Suprapubic skin (tissue), 4 donors: Measurements from ENCODE around the gene HNRNPH1.

Experiments
- EP300 ChIP-seq: sonication (generic); formaldehyde crosslinking; IDR thresholded peaks from one replicate; pipeline ENCODE4 v1.6.1; 2017; ENCODE audit warnings: antibody characterized with exemption
- POLR2A ChIP-seq, 2 donors: fragments of 450-650 bp; IDR thresholded peaks; one replicate each; pipeline ENCODE4 v1.6.1; 2017; ENCODE audit warnings: antibody characterized with exemption in 2 of 2, mild to moderate bottlenecking in 2 of 2, moderate library complexity in 2 of 2
- POLR2AphosphoS5 ChIP-seq, 3 donors: sonication (generic); formaldehyde crosslinking; IDR thresholded peaks; one replicate each; pipeline ENCODE4 v1.6.1; 2017; ENCODE audit warnings: antibody characterized with exemption in 3 of 3
- TF ChIP-seq, protein P1 (sequence below), 2 donors: fragments of 200-600 bp in 1 of 2; fragments of 450-650 bp in 1 of 2; sonication (generic) in 1 of 2; IDR thresholded peaks; one replicate each; pipeline ENCODE4 v1.5.1; 2016 to 2019; ENCODE audit warnings: antibody characterized with exemption in 2 of 2, mild to moderate bottlenecking in 1 of 2, moderate library complexity in 1 of 2

DNA sequence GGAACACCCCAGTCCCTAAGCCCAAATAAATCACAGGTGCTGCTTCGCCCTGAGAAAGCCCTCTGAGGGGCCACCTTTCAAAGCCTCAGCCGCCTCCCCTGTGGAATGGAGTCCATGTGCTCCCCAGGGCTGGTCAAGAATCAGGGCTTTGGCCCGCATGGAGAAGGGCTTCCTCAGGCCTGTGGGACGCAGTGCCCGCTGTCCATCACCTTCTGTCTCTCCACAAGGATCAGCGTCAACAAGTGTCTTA is 16.6 kb downstream of the HNRNPH1 start:
- TF ChIP-seq, protein P1, sequence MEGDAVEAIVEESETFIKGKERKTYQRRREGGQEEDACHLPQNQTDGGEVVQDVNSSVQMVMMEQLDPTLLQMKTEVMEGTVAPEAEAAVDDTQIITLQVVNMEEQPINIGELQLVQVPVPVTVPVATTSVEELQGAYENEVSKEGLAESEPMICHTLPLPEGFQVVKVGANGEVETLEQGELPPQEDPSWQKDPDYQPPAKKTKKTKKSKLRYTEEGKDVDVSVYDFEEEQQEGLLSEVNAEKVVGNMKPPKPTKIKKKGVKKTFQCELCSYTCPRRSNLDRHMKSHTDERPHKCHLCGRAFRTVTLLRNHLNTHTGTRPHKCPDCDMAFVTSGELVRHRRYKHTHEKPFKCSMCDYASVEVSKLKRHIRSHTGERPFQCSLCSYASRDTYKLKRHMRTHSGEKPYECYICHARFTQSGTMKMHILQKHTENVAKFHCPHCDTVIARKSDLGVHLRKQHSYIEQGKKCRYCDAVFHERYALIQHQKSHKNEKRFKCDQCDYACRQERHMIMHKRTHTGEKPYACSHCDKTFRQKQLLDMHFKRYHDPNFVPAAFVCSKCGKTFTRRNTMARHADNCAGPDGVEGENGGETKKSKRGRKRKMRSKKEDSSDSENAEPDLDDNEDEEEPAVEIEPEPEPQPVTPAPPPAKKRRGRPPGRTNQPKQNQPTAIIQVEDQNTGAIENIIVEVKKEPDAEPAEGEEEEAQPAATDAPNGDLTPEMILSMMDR (IDR thresholded peaks at IDR 0.05) = no peak
- TF ChIP-seq POLR2AphosphoS5 (IDR thresholded peaks at IDR 0.05) (no peak), POLR2A (IDR thresholded peaks at IDR 0.05) (no peak), EP300 (no peak)
